DMS 273 (cell line): ENCODE measurements around the gene SSBP4.

Experiments
- DNase-seq: peaks from one replicate; lab custom pipeline; 2025; ENCODE audit not compliant: unreplicated experiment; lab: John Stamatoyannopoulos, UW

The SSBP4 gene

GRCh38 chr19:18431351-18432197, 12.4 kb downstream of the SSBP4 start:
- peak; percentile 39 for DNase-seq

DNA sequence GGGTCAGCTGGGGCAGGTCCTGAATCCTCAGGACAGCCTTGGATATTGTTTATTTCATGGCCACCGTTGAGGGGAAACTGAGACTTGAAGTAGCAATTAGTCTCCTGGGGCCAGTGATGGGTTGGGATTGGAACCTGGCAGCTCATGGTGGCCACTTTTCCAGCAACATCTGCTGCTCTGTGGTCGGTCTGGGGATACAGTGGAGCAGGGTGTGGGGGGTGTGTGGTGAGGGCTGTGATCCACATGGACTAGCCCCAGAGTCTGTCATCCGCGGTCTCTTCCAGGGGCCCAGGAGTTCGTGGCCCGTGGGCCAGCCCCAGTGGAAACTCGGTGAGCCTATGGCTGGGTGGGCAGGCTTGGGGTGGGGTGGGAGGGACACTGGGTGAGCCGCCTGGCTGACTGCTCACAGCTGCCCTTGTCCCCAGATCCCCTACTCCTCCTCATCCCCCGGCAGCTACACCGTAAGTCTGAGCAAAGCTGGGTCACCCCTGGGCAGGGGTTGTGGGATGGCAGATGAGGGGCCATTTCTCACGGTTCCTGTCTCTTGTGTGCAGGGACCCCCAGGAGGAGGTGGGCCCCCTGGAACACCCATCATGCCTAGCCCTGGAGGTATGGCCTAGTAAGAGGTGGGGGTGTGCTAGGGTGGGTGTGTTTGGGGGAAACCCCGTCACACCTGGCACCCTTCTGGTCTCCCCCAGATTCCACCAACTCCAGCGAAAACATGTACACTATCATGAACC, 13.2 kb downstream of the SSBP4 start:
- DNase-seq, result peak; percentile 41

- no peak for DNase-seq
Observed at GRCh38 chr19:18433015-18433691, 14.0 kb downstream of the SSBP4 start.

GRCh38 chr19:18433735-18434398, 14.7 kb downstream of the SSBP4 start:
- DNase-seq, result no peak

DNA sequence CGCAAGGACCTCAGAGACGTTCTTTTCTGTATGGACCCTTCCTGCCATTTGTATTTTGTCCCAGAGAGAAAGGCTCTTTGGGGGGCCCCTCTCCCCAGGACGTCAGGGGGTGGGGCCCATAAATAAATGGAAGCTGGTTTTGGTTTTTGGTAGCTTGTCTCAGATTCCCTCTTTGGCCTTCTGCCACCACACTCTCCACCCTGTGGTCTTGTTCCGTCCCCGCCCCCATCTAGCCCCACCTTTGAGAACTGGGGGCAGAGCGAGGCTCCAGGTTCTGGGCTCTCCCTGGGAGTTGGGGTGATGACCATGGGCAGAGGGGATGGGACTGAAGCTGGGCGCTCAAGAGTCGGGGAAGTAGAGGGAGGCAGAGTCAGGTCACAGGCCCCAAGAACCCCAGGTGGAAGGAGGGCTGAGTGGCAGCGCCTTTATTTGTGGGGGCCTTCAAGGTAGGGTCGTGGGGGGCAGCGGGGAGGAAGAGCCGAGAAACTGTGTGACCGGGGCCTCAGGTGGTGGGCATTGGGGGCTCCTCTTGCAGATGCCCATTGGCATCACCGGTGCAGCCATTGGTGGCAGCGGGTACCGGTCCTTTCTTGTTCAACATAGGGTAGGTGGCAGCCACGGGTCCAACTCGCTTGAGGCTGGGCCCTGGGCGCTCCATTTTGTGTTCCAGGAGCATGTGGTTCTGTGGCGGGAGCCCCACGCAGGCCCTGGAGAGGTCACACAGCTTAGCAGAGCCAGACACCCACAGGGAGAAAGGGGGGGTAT, 15.4 kb downstream of the SSBP4 start:
- DNase-seq, result peak; percentile 46

GRCh38 chr19:18435178-18435841, 16.1 kb downstream of the SSBP4 start:
- no peak for DNase-seq

GRCh38 chr19:18435842-18436670, 16.9 kb downstream of the SSBP4 start:
- DNase-seq, result no peak

DNA sequence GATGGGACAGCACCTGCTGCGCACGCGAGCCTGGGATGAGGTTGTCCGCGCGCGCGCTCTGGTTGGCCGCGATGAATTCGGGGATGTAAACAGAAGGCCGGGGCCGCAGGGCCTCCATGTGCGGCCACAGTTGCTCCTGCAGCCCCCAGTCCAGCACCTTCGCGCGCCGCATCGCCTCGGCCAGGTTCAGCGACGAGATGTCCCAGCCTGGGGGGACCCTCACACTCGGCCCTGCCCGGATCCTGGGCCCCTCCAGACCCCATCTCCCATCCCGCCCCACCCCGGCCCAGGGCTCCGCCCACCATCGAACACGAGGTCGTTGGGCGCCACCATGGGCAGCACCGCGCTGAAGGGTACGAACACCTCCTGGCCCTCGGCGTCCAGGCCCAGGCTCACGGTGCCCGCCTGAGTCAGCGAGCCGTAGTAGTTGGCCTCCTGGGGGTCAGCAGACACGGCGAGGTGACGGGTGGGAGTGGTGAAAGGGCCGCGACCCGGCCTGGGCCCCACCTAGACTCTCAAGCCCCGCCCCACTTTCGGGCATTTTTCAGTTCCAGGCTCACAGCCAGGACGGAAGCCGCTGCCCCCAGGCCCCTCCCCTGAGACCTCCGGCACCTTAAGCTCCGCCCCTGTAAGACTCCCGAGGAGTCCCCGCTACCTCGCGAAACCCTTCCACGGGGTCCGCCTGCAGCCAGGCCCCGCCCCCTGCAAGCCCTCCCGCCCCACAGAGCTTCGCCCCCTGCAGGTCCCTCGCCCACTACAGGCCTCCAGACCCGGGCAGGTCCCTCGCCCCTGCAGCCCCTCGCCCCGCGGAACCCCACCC, 17.7 kb downstream of the SSBP4 start:
- peak; percentile 85 for DNase-seq

- peak; percentile 79 for DNase-seq
Observed at GRCh38 chr19:18437491-18438330, 18.5 kb downstream of the SSBP4 start, which contains the start of gene ISYNA1. TSS of gene ISYNA1 (minus strand) at chr19:18438133. CDS start at chr19:18437979, 154 bp downstream.

- peak; percentile 84 for DNase-seq
Observed at GRCh38 chr19:18438331-18439024, 19.3 kb downstream of the SSBP4 start.

DNA sequence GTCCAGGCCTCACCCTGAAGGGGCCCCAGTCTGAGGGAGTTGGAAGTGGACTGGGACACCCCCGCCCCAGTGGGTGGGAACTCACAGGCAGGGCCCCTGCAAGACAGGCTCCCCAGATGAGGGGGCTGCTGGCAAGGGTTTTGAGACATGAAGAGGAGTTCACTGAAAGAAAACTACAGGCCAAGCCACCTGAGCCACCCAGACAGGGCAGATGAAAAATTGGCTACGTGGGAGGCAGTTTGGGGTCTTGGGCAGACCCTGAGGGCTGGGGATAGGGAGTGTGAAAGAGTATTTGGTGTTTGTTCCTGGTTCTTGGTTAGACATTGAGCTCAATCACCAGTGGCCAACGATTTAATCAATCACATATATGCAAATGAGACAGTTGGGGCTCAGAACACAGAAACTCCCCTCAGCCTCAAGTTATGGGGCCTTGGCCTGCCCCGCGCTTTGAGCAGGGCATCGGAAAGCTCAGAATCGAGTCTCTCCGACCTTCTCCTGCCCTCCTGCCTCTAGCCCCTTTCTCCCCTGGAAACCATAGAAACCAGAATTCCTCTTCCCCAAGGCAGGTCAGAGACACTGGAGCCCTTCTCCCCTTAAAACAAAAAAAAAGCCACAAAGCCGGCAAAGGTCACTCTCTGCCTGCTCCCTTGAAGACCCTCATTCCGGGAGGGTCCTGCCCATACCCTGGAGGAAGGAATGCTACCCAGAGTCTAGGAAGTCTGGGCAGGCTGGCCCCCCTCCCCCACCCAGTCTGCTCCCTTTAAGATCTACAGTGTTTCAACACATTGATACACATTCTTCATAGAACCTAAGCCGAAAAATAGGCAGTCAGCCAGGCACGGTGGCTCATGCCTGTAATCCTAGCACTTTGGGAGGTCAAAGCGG, 20.1 kb downstream of the SSBP4 start:
- peak; percentile 80 for DNase-seq

GRCh38 chr19:18439910-18440237, 20.7 kb downstream of the SSBP4 start:
- no peak for DNase-seq

DNA sequence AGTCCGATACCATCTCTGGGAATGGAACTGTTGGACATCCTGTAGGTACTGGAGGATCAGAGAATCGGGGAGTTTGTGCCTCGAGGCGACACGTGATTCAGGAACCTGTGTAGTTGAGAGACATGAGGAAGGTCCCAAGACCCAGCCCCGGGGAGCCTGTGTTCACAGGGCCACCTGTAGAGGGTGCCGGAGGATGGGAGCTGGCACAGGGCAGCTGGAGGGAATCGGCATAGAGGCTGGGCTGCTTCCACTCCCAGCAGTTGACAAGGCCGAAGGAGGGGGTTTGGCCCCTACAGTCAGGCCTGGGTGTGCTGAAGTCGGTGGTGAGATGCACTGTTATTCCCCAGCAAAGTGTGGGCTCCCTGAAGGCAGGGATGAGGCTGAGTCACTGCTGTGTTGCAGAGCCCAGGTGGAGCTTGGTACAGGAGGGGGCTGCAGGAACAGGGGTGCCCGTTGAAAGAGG, 21.2 kb downstream of the SSBP4 start:
- DNase-seq, result peak; percentile 78

- DNase-seq, result no peak
Observed at GRCh38 chr19:18440936-18441803, 22.0 kb downstream of the SSBP4 start.
